Ovary (tissue), 9 donors: ENCODE results near the gene PDE6H. TPM values are rescaled to one million over a fixed set of nuclear protein-coding genes. Genes with fewer than 3 reads are reported as not detected.

Source experiments
- DNase-seq, 5 donors: peaks; one replicate each; pipeline ENCODE4 v3.0.0-alpha.2; 2019 to 2020
- H3K27ac ChIP-seq, 2 donors: fragments of 200-600 bp; one replicate each; pipeline versions ENCODE4 v1.5.1 to v1.8.0; 2019 to 2022
- H3K27me3 ChIP-seq: fragments of 200-600 bp; one replicate; pipeline ENCODE4 v1.8.0; 2022
- H3K36me3 ChIP-seq: fragments of 200-600 bp; sonication (generic); one replicate; pipeline ENCODE4 v1.5.1; 2019
- H3K4me1 ChIP-seq: one replicate; pipeline ENCODE4 v1.8.1; 2013; ENCODE audit warnings: mild to moderate bottlenecking, moderate library complexity; ENCODE audit not compliant: insufficient read depth
- H3K4me3 ChIP-seq: fragments of 200-600 bp; sonication (generic); one replicate; pipeline ENCODE4 v1.5.1; 2017
- H3K9me3 ChIP-seq, 2 donors: fragments of 200-600 bp in 1 of 2; sonication (generic) in 1 of 2; one replicate each; pipeline versions ENCODE4 v1.5.1 to v1.8.1; 2013 to 2019; ENCODE audit warnings: mild to moderate bottlenecking in 1 of 2, moderate library complexity in 1 of 2
- EP300 ChIP-seq: sonication (generic); formaldehyde crosslinking; IDR thresholded peaks from one replicate; pipeline ENCODE4 v1.6.1; 2017; ENCODE audit warnings: antibody characterized with exemption
- POLR2A ChIP-seq: fragments of 450-650 bp; IDR thresholded peaks from one replicate; pipeline ENCODE4 v1.6.1; 2017; ENCODE audit warnings: antibody characterized with exemption, mild to moderate bottlenecking, moderate library complexity
- WGBS, 3 donors: extraction: QIAGEN DNeasy Blood & Tissue Kit in 1 of 3; methylation state at CpG; one replicate each; pipeline versions ENCODE4 v1.1.5 to v1.1.7; 2013 to 2017; 5-methylcytosine and 5-hydroxymethylcytosine counted together
- intact Hi-C, 4 donors: fragments of 100-400 bp; cut with DNase I; formaldehyde crosslinking; loops; one replicate each; pipeline versions ENCODE4 v1.11.0 to v1.15.1; 2022 to 2023
- polyA plus RNA-seq, 2 donors: library from polyadenylated mRNA; stranded (reverse); fragments of 200-250 nt in 1 of 2; fragments of 350-450 nt in 1 of 2; fragmentation: Illumina TruSeq in 1 of 2; extraction: RNeasy Lipid Tissue Mini Kit (QIAGEN cat#74804) in 1 of 2; gene quantifications; one replicate each; pipeline ENCODE4 v1.2.3, GENCODE V29; 2013 to 2014
- total RNA-seq, 7 donors: library from RNA; depleted of rRNA in 2 of 7; stranded (reverse); fragments of >200 nt in 2 of 7; fragmentation: NEBNext Ultra II Directional in 3 of 7; extraction: Animal tissue kit (Norgen Biotek cat#: 25700) in 3 of 7; gene quantifications; one replicate each; pipeline versions ENCODE4 v1.1.0 to v1.2.4, GENCODE V29; 2016 to 2023
- TF ChIP-seq, protein P1 (sequence below), 3 donors: fragments of 450-650 bp in 2 of 3; fragments of 200-600 bp in 1 of 3; IDR thresholded peaks; one replicate each; pipeline versions ENCODE4 v1.5.1 to v1.8.0; 2016 to 2022; ENCODE audit warnings: antibody characterized with exemption in 3 of 3, mild to moderate bottlenecking in 1 of 3
- donor health status: DM: no; HTN: no; CAD: no; lungs with moderate emphysema.
- donor health status: DM: no; HTN: no; CAD: no.
- donor health status: Bipolar disorder and iron deficiency.
- donor health status: DM: yes; HTN: yes; CAD: no.
- donor health status: DM: no; HTN: no; CAD: no.
- donor health status: DM: yes; HTN: yes; CAD: no.

The PDE6H gene
- total and polyA plus RNA-seq, 9 donors: not detected

DNA sequence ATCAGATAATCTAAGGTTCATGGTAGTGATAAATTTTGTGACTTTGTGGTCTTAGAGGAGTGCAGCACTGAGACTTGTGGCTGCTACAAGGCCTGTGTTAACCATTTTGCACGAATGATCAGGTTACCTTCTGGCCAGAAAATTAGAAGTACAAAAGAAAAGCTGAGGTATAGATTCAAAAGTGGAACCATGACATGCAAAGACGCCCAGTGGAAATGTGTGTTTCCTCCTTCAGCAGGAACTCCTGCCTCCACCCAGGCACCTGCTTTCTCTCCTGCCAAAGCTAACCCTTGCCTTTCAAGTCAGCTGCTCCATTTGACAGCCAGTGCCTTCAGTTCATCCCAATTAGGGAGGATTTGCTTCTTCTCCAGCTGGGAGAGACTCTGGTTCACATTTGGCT, 10.1 kb downstream of the PDE6H start:
- WGBS, 3 donors: 79 to 85% (median 83%) methylated on average over 2 of the region's 2 CpGs
- Histone ChIP-seq H3K36me3 (no peaks in the 10 kb centered on the region), H3K27ac (no peak overlapping the region), H3K4me3 (no peak overlapping the region), H3K27me3 (no peaks in the 10 kb centered on the region), H3K9me3 (no peaks in the 10 kb centered on the region), H3K4me1 (no peaks in the 10 kb centered on the region)
- TF ChIP-seq EP300: no peak
- TF ChIP-seq, protein P1, sequence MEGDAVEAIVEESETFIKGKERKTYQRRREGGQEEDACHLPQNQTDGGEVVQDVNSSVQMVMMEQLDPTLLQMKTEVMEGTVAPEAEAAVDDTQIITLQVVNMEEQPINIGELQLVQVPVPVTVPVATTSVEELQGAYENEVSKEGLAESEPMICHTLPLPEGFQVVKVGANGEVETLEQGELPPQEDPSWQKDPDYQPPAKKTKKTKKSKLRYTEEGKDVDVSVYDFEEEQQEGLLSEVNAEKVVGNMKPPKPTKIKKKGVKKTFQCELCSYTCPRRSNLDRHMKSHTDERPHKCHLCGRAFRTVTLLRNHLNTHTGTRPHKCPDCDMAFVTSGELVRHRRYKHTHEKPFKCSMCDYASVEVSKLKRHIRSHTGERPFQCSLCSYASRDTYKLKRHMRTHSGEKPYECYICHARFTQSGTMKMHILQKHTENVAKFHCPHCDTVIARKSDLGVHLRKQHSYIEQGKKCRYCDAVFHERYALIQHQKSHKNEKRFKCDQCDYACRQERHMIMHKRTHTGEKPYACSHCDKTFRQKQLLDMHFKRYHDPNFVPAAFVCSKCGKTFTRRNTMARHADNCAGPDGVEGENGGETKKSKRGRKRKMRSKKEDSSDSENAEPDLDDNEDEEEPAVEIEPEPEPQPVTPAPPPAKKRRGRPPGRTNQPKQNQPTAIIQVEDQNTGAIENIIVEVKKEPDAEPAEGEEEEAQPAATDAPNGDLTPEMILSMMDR (IDR thresholded peaks at IDR 0.05): no peak
- TF ChIP-seq POLR2A: no peak
- intact Hi-C loops: loop anchor here in 1 of 4 donors (5.0 to 10.0 kb wide), 2 partner anchors 48 to 131 kb away; partner anchors contain the start of gene ERP27
- no peak for DNase-seq

DNA sequence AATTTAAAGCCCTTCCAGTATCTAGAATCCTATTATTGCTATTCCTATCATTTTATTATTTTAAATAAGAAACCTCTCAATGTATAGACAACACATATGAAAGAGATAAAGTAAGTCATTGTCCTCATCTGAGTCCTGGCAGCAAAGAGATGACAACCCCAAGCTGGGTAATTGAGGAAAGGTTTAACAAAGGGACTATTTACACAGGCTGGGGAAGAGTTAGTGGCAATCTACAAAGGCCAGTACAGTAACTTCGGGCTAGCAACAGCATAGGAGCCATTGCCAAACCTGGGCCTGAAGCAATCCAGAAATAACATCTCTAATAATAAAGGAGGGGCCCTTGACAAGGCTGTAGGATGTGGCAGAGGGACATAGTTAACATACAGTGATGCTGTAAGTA, 11.2 kb downstream of the PDE6H start:
- DNase-seq: no peak
- Histone ChIP-seq H3K9me3 (no peaks in the 10 kb centered on the region), H3K4me3 (no peak overlapping the region), H3K4me1 (no peaks in the 10 kb centered on the region), H3K36me3 (no peaks in the 10 kb centered on the region), H3K27me3 (no peaks in the 10 kb centered on the region), H3K27ac (no peak overlapping the region)
- WGBS, 3 donors: 84 to 88% (median 88%) methylated on average over 1 of the region's 1 CpG
- intact Hi-C loops: loop anchor here in 1 of 4 donors (5.0 to 10.0 kb wide), 2 partner anchors 49 to 132 kb away; partner anchors contain the start of gene ERP27
- TF ChIP-seq POLR2A: no peak
- no peak for TF ChIP-seq EP300
- TF ChIP-seq, protein P1 (IDR thresholded peaks at IDR 0.05): no peak

DNA sequence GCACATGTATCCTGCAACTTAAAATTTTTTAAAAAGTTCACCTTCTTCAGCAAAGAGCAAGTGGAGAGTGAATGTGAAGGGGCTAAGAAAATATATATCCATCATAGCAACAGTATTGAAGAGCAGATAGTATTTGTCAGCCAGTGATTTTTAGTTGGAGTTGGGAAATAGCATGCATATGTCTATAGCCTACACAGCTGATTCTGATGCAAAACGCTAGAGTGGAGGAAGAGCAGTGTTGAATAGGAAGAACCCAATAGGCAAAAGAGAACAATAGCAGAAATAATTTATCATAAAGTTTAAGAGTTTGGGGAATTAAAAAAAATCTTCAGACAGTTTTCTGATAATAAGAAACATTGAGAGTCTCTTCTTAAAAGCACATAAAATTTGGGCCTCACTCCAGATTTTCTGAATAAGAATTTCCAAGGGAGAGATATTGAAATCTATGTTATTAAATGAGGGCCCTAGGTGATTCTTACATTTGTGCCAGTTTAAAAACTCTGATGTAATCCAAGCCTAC, 12.0 kb downstream of the PDE6H start:
- H3K27ac ChIP-seq: no peak overlapping the region
- H3K36me3 ChIP-seq: no peaks in the 10 kb centered on the region
- H3K4me3 ChIP-seq: no peak overlapping the region
- intact Hi-C loops: loop anchor here in 1 of 4 donors (5.0 to 10.0 kb wide), 2 partner anchors 50 to 133 kb away; partner anchors contain the start of gene ERP27
- no peaks in the 10 kb centered on the region for H3K4me1 ChIP-seq
- 39 to 74% (median 55%) methylated on average over 1 of the region's 1 CpG for whole genome bisulfite sequencing, 3 donors
- no peaks in the 10 kb centered on the region for H3K9me3 ChIP-seq
- H3K27me3 ChIP-seq: no peaks in the 10 kb centered on the region
- TF ChIP-seq EP300: no peak
- TF ChIP-seq, protein P1 (IDR thresholded peaks at IDR 0.05): no peak
- TF ChIP-seq POLR2A: no peak
- DNase-seq: no peak

DNA sequence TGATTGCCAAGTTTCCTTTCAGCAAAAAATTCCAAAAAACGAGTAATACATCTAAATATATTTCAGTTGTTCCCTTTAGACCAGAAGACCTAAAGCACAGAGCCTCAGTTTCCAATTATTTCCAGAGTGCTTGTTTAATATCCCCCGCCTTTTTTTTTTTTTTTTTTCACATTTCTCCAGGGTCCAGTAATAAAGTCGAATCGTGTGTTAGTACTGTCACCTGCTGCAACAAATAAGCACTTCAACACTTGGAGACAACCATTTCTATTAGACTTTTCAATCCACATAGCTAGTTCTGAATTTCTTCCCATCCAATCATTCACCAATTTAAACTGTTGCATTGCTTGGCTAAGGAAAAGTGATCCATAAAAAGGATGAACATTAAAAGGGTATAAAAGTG, 13.6 kb downstream of the PDE6H start:
- Histone ChIP-seq H3K27ac (no peak overlapping the region), H3K27me3 (no peaks in the 10 kb centered on the region), H3K4me3 (no peak overlapping the region), H3K9me3 (no peaks in the 10 kb centered on the region), H3K36me3 (no peaks in the 10 kb centered on the region), H3K4me1 (no peaks in the 10 kb centered on the region)
- 63 to 69% (median 65%) methylated on average over 4 of the region's 4 CpGs for WGBS, 3 donors
- intact Hi-C loops: loop anchor here in 1 of 4 donors (10.0 kb wide), 1 partner anchor 52 kb away; the partner anchor contains the start of gene ERP27
- TF ChIP-seq POLR2A: no peak
- TF ChIP-seq, protein P1 (IDR thresholded peaks at IDR 0.05): no peak
- TF ChIP-seq EP300: no peak
- DNase-seq: no peak
